Esophagus muscularis mucosa (tissue), 4 donors: Measurements from ENCODE around the gene ENOSF1. TPM values are rescaled to one million over a fixed set of nuclear protein-coding genes. Genes with fewer than 3 reads are reported as not detected.

Source experiments
- DNase-seq: peaks from one replicate; pipeline ENCODE4 v3.0.0-alpha.2; 2017; ENCODE audit errors: extremely low spot score
- H3K27ac ChIP-seq, 4 donors: fragments of 200-600 bp; sonication (generic); replicated peaks in 1 of 4; 1 replicate in 3 of 4; 2 replicates in 1 of 4; pipeline ENCODE4 v1.5.1; 2016 to 2019; ENCODE audit warnings: mild to moderate bottlenecking in 1 of 4
- H3K27me3 ChIP-seq, 4 donors: fragments of 200-600 bp; sonication (generic); one replicate each; pipeline versions ENCODE4 v1.5.1 to v1.6.0; 2016 to 2019
- H3K36me3 ChIP-seq, 4 donors: fragments of 200-600 bp; sonication (generic); one replicate each; pipeline ENCODE4 v1.5.1; 2016 to 2019
- H3K4me1 ChIP-seq, 4 donors: fragments of 200-600 bp; sonication (generic); one replicate each; pipeline ENCODE4 v1.5.1; 2016 to 2019
- H3K4me3 ChIP-seq, 4 donors: fragments of 200-600 bp; sonication (generic); 1 replicate in 2 of 4; 2 replicates in 2 of 4; pipeline ENCODE4 v1.5.1; 2016 to 2019; ENCODE audit warnings: mild to moderate bottlenecking in 4 of 4, moderate library complexity in 1 of 4
- H3K9me3 ChIP-seq, 4 donors: fragments of 200-600 bp; sonication (generic); 1 replicate in 3 of 4; 2 replicates in 1 of 4; pipeline ENCODE4 v1.5.1; 2016 to 2019
- CTCF ChIP-seq, 3 experiments: fragments of 200-600 bp in 2 of 3; fragments of 450-650 bp in 1 of 3; sonication (generic) in 2 of 3; IDR thresholded peaks; one replicate each; pipeline ENCODE4 v1.5.1; 2017 to 2019; ENCODE audit warnings: antibody characterized with exemption in 3 of 3, mild to moderate bottlenecking in 2 of 3, moderate library complexity in 1 of 3
- EP300 ChIP-seq: sonication (generic); formaldehyde crosslinking; IDR thresholded peaks from one replicate; pipeline ENCODE4 v1.6.1; 2017; ENCODE audit warnings: antibody characterized with exemption
- POLR2A ChIP-seq: fragments of 450-650 bp; IDR thresholded peaks from one replicate; pipeline ENCODE4 v1.6.1; 2017; ENCODE audit warnings: antibody characterized with exemption, moderate library complexity, mild to moderate bottlenecking, low read depth
- POLR2AphosphoS5 ChIP-seq, 2 donors: sonication (generic); formaldehyde crosslinking; IDR thresholded peaks; one replicate each; pipeline ENCODE4 v1.6.1; 2017; ENCODE audit warnings: antibody characterized with exemption in 2 of 2
- WGBS: methylation state at CpG from one replicate; pipeline ENCODE4 v1.1.5; 2018; 5-methylcytosine and 5-hydroxymethylcytosine counted together
- intact Hi-C: fragments of 100-400 bp; cut with DNase I; formaldehyde crosslinking; loops from one replicate; pipeline ENCODE4 v1.15.1; 2023
- total RNA-seq, 4 donors: library from RNA; depleted of rRNA; stranded (reverse); fragments of >200 nt; gene quantifications; one replicate each; pipeline versions ENCODE4 v1.1.0 to v1.2.1, GENCODE V29; 2016

ENOSF1 gene
- total RNA-seq, 4 donors from 2014 or later, result 21.6 to 53.2 (median 26.1) TPM

- no peaks in the 10 kb centered on the region for H3K9me3 ChIP-seq
- 93% methylated on average over 8 of the region's 8 CpGs for WGBS
- H3K27ac ChIP-seq, result no peak overlapping the region
- intact Hi-C loops, result no loop called here
- no peaks in the 10 kb centered on the region for H3K27me3 ChIP-seq
- no peak for TF ChIP-seq EP300
- no peak for TF ChIP-seq POLR2AphosphoS5 (IDR thresholded peaks at IDR 0.05)
- TF ChIP-seq POLR2A, result no peak
- H3K4me1 ChIP-seq, result peaks cover 5 to 18% (median 14%) of the 10 kb centered on the region in 4 donors
- no peak for DNase-seq
- no peak overlapping the region for H3K4me3 ChIP-seq
- H3K36me3 ChIP-seq, result peaks cover 0 to 32% (median 13%) of the 10 kb centered on the region in 4 donors
These were observed 43.4 kb downstream of the ENOSF1 start for GRCh38 chr18:669077-669476.

GRCh38 chr18:668260-668659 is 44.2 kb downstream of the ENOSF1 start:
- no peak overlapping the region for H3K27ac ChIP-seq
- intact Hi-C loops, result no loop called here
- no peak for TF ChIP-seq POLR2AphosphoS5 (IDR thresholded peaks at IDR 0.05)
- no peak for TF ChIP-seq EP300
- no peak for TF ChIP-seq CTCF (IDR thresholded peaks at IDR 0.05)
- TF ChIP-seq POLR2A, result no peak
- peaks cover 0 to 12% (median 9%) of the 10 kb centered on the region in 4 donors for H3K4me1 ChIP-seq
- no peak for DNase-seq
- no peak overlapping the region for H3K4me3 ChIP-seq
- no peaks in the 10 kb centered on the region for H3K27me3 ChIP-seq
- no peaks in the 10 kb centered on the region for H3K9me3 ChIP-seq
- H3K36me3 ChIP-seq, result peaks cover 0 to 32% (median 13%) of the 10 kb centered on the region in 4 donors
- 69% methylated on average over 1 of the region's 1 CpG for WGBS

- intact Hi-C loops, result no loop called here
- Histone ChIP-seq H3K9me3 (no peaks in the 10 kb centered on the region), H3K36me3 (peaks cover 0 to 20% (median 9%) of the 10 kb centered on the region in 4 donors), H3K4me3 (no peak overlapping the region), H3K4me1 (no peaks in the 10 kb centered on the region), H3K27ac (no peak overlapping the region), H3K27me3 (no peaks in the 10 kb centered on the region)
- WGBS, result 95% methylated on average over 3 of the region's 3 CpGs
- no peak for DNase-seq
- TF ChIP-seq POLR2AphosphoS5 (IDR thresholded peaks at IDR 0.05), result no peak
- TF ChIP-seq EP300, result no peak
- no peak for TF ChIP-seq POLR2A
- no peak for TF ChIP-seq CTCF (IDR thresholded peaks at IDR 0.05)
These were observed 45.8 kb downstream of the ENOSF1 start for GRCh38 chr18:666628-667027.

GRCh38 chr18:666177-666576 is 46.3 kb downstream of the ENOSF1 start:
- no peak overlapping the region for H3K4me3 ChIP-seq
- intact Hi-C loops, result no loop called here
- WGBS, result 88% methylated on average over 8 of the region's 8 CpGs
- H3K9me3 ChIP-seq, result no peaks in the 10 kb centered on the region
- H3K27ac ChIP-seq, result no peak overlapping the region
- no peak for DNase-seq
- TF ChIP-seq POLR2AphosphoS5 (IDR thresholded peaks at IDR 0.05) (no peak), CTCF (IDR thresholded peaks at IDR 0.05) (peak in 1 of 3 experiments; percentile 28)
- no peaks in the 10 kb centered on the region for H3K27me3 ChIP-seq
- no peaks in the 10 kb centered on the region for H3K4me1 ChIP-seq
- peaks cover 0 to 17% (median 7%) of the 10 kb centered on the region in 4 donors for H3K36me3 ChIP-seq

GRCh38 chr18:662197-662596 is 50.2 kb downstream of the ENOSF1 start:
- no peak for DNase-seq
- Histone ChIP-seq H3K9me3 (no peaks in the 10 kb centered on the region), H3K4me1 (peaks cover 8 to 19% (median 14%) of the 10 kb centered on the region in 4 donors), H3K4me3 (no peak overlapping the region), H3K36me3 (no peaks in the 10 kb centered on the region), H3K27me3 (peaks cover 0 to 19% (median 0%) of the 10 kb centered on the region in 4 donors), H3K27ac (no peak overlapping the region)
- 91% methylated on average over 4 of the region's 4 CpGs for WGBS
- intact Hi-C loops, result no loop called here
- TF ChIP-seq EP300 (no peak), POLR2AphosphoS5 (IDR thresholded peaks at IDR 0.05) (no peak), POLR2A (no peak), CTCF (IDR thresholded peaks at IDR 0.05) (no peak)
